HG03457 (cell line): ENCODE data around the gene EFCC1.

ENCODE experiments used
- ATAC-seq: cut with Tn5 transposase; IDR thresholded peaks from one replicate; pipeline ENCODE4 v1.9.1; 2021; ENCODE audit warnings: moderate number of reproducible peaks; ENCODE audit not compliant: unreplicated experiment

The EFCC1 gene

GRCh38 chr3:129013491-129013891 is 12.4 kb downstream of the EFCC1 start:
- ATAC-seq, result no peak

GRCh38 chr3:129014148-129014547 is 13.0 kb downstream of the EFCC1 start:
- ATAC-seq, result no peak

- ATAC-seq, result no peak
These were observed 13.8 kb downstream of the EFCC1 start for GRCh38 chr3:129014793-129015345.

GRCh38 chr3:129015388-129016105 is 14.4 kb downstream of the EFCC1 start:
- ATAC-seq, result no peak

- ATAC-seq, result no peak
These were observed 15.2 kb downstream of the EFCC1 start for GRCh38 chr3:129016356-129016719.

- no peak for ATAC-seq
These were observed 15.8 kb downstream of the EFCC1 start for GRCh38 chr3:129016720-129017483.

- no peak for ATAC-seq
These were observed 16.4 kb downstream of the EFCC1 start for GRCh38 chr3:129017484-129017899.

- ATAC-seq, result no peak
These were observed 17.2 kb downstream of the EFCC1 start for GRCh38 chr3:129018271-129018670.

- ATAC-seq, result no peak
These were observed 17.6 kb downstream of the EFCC1 start for GRCh38 chr3:129018751-129019150.

- no peak for ATAC-seq
These were observed 18.2 kb downstream of the EFCC1 start for GRCh38 chr3:129019266-129019665.

GRCh38 chr3:129020691-129021090 is 19.6 kb downstream of the EFCC1 start:
- no peak for ATAC-seq

- ATAC-seq, result no peak
These were observed 20.0 kb downstream of the EFCC1 start for GRCh38 chr3:129021140-129021551.

- ATAC-seq, result no peak
These were observed 21.3 kb downstream of the EFCC1 start for GRCh38 chr3:129022114-129023007.

GRCh38 chr3:129023008-129023358 is 21.9 kb downstream of the EFCC1 start:
- no peak for ATAC-seq

GRCh38 chr3:129023909-129024308 is 22.8 kb downstream of the EFCC1 start:
- no peak for ATAC-seq

GRCh38 chr3:129025108-129025507 is 24.0 kb downstream of the EFCC1 start:
- ATAC-seq, result no peak

GRCh38 chr3:129025691-129026435 is 24.8 kb downstream of the EFCC1 start:
- no peak for ATAC-seq

GRCh38 chr3:129026728-129027543 is 25.8 kb downstream of the EFCC1 start:
- peak; percentile 97 for ATAC-seq

- no peak for ATAC-seq
These were observed 26.4 kb downstream of the EFCC1 start for GRCh38 chr3:129027544-129027880.

GRCh38 chr3:129028866-129029265 is 27.8 kb downstream of the EFCC1 start:
- no peak for ATAC-seq
